GM12872 (cell line): ENCODE measurements around the gene HSD17B10.

Experiments
- TF ChIP-seq, protein P1 (sequence below): IDR thresholded peaks from 3 replicates; pipeline ENCODE4 v1.5.1; 2011; ENCODE audit warnings: low read depth, mild to moderate bottlenecking, low read length, moderate library complexity; ENCODE audit not compliant: insufficient read depth

HSD17B10 gene

GRCh38 chrX:53433651-53434639 lies at the start of gene HSD17B10:
Gene HSD17B10, minus strand, starts transcription at chrX:53434370. Its CDS starts 25 bp downstream, at chrX:53434345.
- TF ChIP-seq, protein P1, sequence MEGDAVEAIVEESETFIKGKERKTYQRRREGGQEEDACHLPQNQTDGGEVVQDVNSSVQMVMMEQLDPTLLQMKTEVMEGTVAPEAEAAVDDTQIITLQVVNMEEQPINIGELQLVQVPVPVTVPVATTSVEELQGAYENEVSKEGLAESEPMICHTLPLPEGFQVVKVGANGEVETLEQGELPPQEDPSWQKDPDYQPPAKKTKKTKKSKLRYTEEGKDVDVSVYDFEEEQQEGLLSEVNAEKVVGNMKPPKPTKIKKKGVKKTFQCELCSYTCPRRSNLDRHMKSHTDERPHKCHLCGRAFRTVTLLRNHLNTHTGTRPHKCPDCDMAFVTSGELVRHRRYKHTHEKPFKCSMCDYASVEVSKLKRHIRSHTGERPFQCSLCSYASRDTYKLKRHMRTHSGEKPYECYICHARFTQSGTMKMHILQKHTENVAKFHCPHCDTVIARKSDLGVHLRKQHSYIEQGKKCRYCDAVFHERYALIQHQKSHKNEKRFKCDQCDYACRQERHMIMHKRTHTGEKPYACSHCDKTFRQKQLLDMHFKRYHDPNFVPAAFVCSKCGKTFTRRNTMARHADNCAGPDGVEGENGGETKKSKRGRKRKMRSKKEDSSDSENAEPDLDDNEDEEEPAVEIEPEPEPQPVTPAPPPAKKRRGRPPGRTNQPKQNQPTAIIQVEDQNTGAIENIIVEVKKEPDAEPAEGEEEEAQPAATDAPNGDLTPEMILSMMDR: no peak

DNA sequence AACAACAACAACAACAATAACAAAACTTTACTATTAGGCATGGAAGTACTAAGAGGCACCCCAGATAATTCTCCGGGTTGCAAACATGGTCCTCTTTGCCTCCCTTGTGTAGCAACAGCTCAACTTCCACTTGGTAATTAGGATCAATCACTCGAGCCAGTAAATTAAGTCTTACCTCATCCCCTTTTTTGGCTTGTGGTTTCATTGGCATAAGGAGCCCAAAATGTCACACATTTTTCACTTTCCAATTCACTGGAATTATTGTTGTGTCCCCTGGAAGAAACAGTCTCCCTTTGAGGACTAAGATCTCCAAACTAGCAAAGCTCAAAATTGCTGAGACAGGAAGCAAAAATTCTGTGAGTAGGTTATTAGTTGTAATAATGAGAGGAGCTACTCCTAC lies 49.2 kb upstream of the HSD17B10 start:
- TF ChIP-seq, protein P1: no peak

DNA sequence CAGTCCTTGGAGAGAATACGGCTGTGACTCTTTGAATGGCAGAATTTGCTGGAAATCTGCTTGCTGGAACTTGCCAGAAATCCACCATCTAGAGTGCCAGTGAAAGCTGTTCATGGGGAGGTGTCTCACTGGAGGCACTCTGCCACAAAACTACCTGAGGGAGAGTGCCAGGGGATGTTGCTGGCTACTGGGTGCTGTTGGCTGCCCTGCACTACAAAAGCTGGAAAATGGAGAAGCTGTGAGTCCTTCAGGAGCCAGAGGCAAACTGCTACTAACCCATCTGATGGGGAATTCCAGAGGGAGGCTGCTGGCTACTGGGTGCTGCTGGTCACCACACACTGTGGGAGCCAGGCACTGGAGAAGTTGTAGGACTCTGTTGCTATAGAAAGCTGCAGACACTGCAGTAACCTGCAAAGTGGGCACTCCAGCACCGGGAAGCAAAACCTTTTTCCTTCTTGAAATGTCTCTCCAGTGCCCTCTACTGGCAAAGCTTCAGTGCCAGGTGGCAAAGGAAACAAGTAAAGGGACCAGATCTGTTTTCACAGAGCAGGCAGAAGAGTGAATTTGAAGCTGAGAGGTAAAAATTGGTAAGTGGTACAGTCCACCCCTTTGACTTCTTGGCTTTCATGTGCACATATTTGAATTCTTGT lies 47.8 kb upstream of the HSD17B10 start:
- TF ChIP-seq, protein P1: peak; percentile 70

GRCh38 chrX:53481093-53481492 lies 46.9 kb upstream of the HSD17B10 start:
- TF ChIP-seq, protein P1: peak; percentile 37; the same call in 1 of the 3 replicates

- TF ChIP-seq, protein P1: no peak
Observed at GRCh38 chrX:53479301-53479700, 45.1 kb upstream of the HSD17B10 start.

DNA sequence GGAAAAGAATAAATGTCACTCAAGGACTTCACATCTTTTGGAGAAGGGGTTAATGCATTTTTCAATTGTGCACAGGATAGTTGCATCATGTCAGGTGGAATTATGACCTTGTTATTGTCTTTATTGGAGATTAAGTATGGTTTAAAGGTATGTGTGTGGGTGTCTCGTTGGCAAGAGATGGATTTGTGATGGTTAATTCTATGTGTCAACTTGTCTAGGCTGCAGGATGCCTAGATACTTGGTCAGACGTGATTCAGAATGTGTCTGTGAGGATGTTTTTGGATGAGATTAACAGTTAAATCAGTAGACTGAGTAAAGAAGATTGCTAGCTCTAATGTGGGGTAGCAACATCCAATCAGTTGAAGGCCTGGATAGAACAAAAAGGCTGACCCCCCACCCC lies 42.2 kb upstream of the HSD17B10 start:
- TF ChIP-seq, protein P1: no peak

- TF ChIP-seq, protein P1: no peak
Observed at GRCh38 chrX:53474707-53475106, 40.5 kb upstream of the HSD17B10 start.
